HG03060 (cell line): ENCODE data around the gene GLIS1.

ENCODE experiments used
- ATAC-seq: cut with Tn5 transposase; IDR thresholded peaks from one replicate; pipeline ENCODE4 v1.9.1; 2021; ENCODE audit warnings: low read depth, moderate number of reproducible peaks; ENCODE audit not compliant: unreplicated experiment

Gene GLIS1

GRCh38 chr1:53737648-53738204 lies 1.2 kb downstream of the GLIS1 start:
- ATAC-seq, result no peak

GRCh38 chr1:53736290-53736689 lies 2.7 kb downstream of the GLIS1 start:
- no peak for ATAC-seq

- no peak for ATAC-seq
Measured at GRCh38 chr1:53735681-53736080, 3.3 kb downstream of the GLIS1 start.

- ATAC-seq, result no peak
Measured at GRCh38 chr1:53735261-53735660, 3.7 kb downstream of the GLIS1 start.

- ATAC-seq, result no peak
Measured at GRCh38 chr1:53734650-53735211, 4.2 kb downstream of the GLIS1 start.

- ATAC-seq, result no peak
Measured at GRCh38 chr1:53733975-53734649, 4.9 kb downstream of the GLIS1 start.

GRCh38 chr1:53733447-53733931 lies 5.5 kb downstream of the GLIS1 start:
- ATAC-seq, result no peak

GRCh38 chr1:53732912-53733317 lies 6.0 kb downstream of the GLIS1 start:
- no peak for ATAC-seq

GRCh38 chr1:53732409-53732808 lies 6.6 kb downstream of the GLIS1 start:
- no peak for ATAC-seq

GRCh38 chr1:53731779-53732305 lies 7.1 kb downstream of the GLIS1 start:
- ATAC-seq, result no peak

GRCh38 chr1:53731043-53731600 lies 7.8 kb downstream of the GLIS1 start:
- no peak for ATAC-seq

- ATAC-seq, result no peak
Measured at GRCh38 chr1:53730224-53730865, 8.6 kb downstream of the GLIS1 start.

GRCh38 chr1:53729456-53730223 lies 9.3 kb downstream of the GLIS1 start:
- no peak for ATAC-seq

- ATAC-seq, result no peak
Measured at GRCh38 chr1:53728702-53729455, 10.1 kb downstream of the GLIS1 start.

- ATAC-seq, result no peak
Measured at GRCh38 chr1:53728196-53728595, 10.8 kb downstream of the GLIS1 start.

- ATAC-seq, result no peak
Measured at GRCh38 chr1:53727461-53728092, 11.4 kb downstream of the GLIS1 start.

GRCh38 chr1:53726009-53726600 lies 12.9 kb downstream of the GLIS1 start:
- ATAC-seq, result no peak

- no peak for ATAC-seq
Measured at GRCh38 chr1:53725238-53725689, 13.7 kb downstream of the GLIS1 start.

GRCh38 chr1:53722025-53722424 lies 16.9 kb downstream of the GLIS1 start:
- no peak for ATAC-seq
